Central memory CD4-positive, alpha-beta T cell (primary cell): Measurements from ENCODE around the gene FRMPD4.
"Not testable (repeated sequence)": the region's sequence is repeated elsewhere in the genome, so short reads cannot be mapped to it uniquely, and the experiment has no call there.

Experiments used
- DNase-seq: peaks from one replicate; pipeline ENCODE4 v3.0.0; 2022
- total RNA-seq, 3 experiments: gene quantifications; one replicate each; lab custom pipeline; 2026; lab: John Stamatoyannopoulos, UW

FRMPD4 gene
- total RNA-seq, result 0 to 0.04 (median 0) reads per million in 3 experiments

DNA sequence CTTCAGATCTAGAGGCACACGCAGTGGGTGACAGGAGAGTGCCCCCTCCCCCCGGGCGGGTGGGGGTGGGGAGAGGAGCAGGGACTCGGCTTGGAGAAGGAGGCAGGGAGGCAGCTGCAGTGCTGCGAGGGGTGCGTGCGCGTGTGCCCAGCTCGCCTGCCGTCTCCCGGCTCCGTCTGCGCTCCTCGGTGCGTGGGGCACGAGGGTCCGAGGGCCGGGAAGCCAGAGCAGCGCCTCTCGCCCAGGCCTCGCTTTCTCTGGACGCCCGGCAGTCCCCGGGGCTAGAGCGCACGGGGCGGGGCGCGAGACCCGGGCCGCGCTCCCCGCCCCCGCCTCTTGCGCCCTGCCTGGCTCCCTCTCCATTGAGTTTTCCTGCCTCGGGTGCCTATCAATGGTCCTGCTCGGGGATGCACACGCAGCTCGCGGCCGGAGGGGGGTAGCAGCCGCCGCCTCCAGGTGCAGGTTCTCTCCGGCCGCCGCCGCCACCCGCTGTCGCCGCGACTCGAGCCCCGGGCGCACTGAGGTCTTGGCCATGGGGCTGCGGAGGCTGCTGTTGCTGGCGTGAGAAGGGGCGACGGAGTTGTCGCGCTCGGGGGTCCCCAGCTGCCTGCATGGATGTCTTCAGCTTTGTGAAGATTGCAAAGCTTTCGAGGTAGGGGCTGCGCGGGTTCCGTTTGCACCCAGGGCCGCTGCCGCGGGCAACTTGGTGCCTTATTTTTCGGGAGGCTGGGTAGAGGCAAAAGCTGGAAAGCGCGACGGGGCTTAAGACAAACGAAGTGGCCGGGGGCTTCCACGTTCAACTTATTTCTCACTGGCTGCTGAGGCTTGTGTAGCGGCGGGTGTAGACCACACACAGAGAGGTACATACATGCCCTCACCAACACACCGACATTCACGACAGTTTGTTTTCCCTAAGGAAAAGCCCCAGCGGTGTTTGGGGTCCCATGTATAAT lies at the start of gene FRMPD4:
Gene FRMPD4 (plus strand): TSS at position 113 of the 953 bp plus-strand sequence. CDS start 499 bp downstream, at position 612.
- DNase-seq, result no peak

- no peak for DNase-seq
Observed at GRCh38 chrX:12089740-12090139, 48.5 kb upstream of the FRMPD4 start.

DNA sequence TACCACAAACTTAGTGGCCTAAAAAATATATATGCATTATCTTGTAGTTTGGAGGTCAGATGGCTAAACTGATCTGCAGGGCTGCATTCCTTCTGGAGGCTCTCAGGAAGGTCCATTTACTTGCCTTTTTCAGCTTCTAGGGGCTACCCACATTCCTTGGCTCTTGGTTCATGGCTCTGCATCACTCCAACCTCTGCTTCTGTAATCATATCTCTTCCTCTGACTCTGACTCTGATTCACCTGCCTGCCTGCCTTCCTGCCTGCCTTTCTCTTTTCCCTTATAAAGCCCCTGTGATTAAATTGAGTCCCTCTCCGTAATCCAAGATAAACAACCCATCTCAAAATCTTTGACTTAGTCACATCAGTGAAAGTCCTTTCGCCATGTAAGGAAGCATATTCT lies 25.0 kb upstream of the FRMPD4 start:
- no peak for DNase-seq

DNA sequence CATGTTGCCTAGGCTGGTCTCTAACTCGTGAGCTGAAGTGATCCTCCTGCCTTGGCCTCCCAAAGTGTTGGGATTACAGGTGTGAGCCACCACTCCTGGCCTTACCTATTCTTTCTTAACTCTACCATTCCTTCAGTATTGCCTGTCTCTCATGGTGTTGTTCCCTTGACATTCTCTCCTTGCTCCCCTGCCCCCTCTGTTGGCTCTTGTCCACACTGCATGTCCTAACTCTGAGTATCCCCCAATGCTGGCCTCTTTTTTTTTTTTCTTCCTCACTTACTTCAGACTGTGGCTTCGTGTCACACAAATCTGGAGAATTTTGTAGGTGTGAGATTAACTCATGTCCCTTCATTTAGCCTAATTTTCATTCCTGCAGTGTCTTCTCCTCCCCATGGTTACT lies 22.9 kb upstream of the FRMPD4 start:
- no peak for DNase-seq

DNA sequence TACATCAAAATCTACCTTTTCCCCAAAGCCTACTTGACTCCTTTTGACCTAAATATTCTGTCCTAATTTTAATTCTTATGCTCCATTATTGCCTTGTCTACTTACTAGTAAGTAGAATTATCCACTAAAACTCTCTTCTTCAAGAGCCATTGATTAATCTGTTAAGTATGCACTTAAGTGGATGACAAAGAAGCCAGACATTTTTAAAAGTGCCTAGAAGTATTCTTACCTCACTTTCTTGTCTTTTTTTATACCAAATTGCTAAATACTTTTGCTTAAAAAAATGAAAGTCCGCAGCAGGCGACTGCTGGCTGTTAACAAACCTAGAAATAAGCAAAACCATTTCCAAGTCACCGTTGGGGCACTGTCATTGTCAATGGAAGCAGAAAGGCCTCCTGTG lies 20.1 kb upstream of the FRMPD4 start:
- no peak for DNase-seq

DNA sequence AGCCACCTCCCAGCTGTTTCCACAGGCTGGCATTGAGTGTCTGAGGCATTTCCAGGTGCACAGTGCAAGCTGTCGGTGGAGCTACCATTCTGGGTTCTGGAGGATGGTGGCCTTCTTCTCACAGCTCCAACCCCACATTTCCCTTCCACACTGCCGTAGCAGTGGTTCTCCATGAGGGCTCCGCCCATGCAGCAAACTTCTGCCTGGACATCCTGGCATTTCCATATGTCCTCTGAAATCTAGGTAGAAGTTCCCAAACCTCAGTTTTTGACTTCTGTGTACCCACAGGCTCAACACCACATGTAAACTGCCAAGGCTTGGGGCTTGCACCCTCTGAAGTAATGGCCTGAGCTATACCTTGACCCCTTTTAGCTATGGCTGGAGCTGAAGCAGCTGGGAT lies 10.3 kb upstream of the FRMPD4 start:
- DNase-seq, result no peak

GRCh38 chrX:12137951-12138360 lies 317 bp upstream of the FRMPD4 start:
- DNase-seq, result no peak

GRCh38 chrX:12139934-12140611 lies 1.8 kb downstream of the FRMPD4 start:
- no peak for DNase-seq

- no peak for DNase-seq
Observed at GRCh38 chrX:12141511-12141910, 3.2 kb downstream of the FRMPD4 start.

- no peak for DNase-seq
Observed at GRCh38 chrX:12142661-12143060, 4.4 kb downstream of the FRMPD4 start.

DNA sequence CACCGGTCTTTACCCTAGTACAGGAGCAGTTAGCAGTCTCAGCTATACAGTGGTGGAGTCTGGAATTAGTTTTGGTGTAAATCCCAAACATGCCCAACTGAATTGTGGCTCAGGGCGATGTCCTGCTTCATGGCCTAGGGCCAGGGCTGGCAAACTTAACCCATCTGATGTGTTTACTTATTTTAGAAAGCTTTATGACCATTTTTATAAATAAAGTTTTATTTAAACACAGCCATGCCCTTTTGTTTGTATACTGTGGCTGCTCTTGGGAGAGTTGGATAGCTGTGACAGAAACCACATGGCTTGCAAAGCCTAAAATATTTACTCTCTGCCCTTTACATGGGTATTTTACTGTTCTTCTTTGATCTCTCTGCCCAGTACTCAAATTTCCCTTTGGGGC lies 7.1 kb downstream of the FRMPD4 start:
- DNase-seq, result no peak

DNA sequence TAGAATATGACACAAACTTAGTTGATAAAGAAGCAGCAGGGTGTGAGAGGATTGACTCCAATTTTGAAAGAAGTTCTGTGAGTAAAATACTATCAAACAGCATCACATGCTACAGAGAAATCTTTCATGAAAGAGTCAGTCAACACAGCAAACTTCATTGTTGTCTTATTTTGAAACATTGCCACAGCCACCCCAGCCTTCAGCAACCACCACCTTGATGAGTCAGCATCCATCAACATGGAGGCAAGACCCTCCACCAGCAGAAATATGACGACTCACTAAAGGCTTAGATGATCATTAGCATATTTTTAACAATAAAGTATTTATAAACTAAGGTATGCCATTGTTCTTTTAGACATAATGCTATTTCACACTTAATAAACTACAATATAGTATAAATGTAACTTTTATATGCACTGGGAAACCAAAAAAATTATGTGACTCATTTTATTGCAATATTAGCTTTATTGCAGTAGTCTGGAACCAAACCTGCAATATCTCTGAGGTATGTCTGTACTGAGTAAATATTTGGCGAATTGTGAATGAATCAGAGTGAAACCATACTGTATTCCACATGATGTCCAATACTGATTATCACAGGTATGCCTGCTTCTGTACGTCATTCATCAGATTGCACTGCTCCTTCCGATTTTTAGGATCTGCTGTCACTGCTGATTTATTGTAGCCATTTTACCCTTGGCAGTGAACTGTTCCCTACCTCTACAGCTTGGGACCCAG lies 11.6 kb downstream of the FRMPD4 start:
- no peak for DNase-seq

DNA sequence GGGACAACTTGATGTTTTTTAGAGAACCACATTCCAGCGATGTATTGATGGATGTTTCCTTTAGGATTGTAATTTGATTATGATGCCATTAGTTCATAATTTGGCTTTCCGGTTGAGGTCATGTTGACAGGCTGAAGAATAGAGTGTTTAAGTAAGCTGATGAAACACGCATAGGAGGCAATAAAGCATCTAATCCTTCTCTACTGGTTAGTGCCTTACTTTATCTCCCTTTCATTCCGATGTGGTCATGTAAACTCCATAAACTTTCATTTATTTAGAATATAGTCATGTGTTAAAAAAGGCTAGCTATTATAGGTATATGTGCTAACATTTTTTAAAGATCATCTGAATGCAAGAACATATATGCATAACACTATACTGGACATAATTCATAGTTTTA lies 15.0 kb downstream of the FRMPD4 start:
- no peak for DNase-seq

DNA sequence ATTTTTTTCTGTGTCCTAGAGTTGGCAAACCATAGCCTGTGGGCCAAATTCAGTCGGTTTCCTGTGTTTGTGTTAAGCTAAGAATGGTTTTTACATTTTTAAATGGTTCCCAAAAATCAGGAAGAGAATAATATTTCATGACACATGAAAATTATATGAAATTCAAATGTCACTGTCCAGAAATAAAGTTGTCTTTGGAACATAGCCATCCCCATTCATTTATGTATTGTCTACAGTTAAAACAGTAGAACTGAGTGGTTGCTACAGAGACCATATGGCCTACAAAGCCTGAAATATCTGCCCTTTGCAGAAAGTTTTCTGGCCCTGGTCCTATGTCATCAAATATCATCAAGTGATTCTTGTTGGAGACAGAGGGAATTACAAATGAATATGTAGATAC lies 15.5 kb downstream of the FRMPD4 start:
- no peak for DNase-seq

DNA sequence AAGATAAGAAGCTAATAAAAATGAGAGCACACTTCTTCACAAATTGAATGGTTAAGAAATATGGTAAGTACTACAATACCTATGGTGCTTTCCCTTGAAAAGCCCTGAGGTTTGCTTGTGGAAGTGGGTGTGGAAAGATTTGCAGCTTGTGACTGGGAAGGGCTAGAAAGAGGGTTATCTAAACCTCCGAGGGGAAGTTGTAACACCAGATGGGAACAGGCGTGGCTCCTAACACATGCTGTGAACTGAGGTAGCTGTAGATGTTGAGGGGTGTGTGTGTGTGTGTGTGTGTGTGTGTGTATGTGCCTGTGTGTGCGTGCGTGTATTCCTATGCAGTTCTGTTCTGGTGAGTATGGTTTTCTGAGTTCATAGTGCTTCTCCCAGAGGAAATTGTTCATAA lies 21.5 kb downstream of the FRMPD4 start:
- no peak for DNase-seq

DNA sequence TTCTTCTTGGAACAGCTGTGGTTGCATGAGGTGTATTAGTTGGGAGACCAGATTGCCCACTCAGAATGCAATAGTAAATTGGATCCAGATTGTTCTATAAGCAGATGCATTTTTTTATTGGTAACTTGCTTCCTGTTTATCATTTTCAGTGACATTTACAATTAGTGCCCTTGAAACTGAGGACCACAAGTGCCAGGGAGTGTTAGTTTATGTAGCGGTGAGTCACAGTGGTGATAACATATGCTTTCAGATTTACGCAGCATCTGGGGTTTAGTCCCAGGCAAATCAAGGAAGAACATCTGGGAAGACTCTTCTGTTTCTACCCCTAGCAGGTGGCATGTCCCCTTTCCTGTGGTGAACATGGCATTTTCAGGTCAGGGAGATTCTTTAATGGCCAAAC lies 24.1 kb downstream of the FRMPD4 start:
- no peak for DNase-seq

DNA sequence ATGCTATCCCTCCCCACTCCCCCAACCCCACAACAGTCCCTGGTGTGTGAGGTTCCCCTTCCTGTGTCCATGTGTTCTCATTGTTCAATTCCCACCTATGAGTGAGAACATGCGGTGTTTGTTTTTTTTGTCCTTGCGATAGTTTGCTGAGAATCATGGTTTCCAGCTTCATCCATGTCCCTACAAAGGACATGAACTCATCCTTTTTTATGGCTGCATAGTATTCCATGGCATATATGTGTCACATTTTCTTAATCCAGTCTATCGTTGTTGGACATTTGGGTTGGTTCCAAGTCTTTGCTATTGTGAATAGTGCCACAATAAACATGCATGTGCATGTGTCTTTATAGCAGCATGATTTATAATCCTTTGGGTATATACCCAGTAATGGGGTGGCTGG lies 25.9 kb downstream of the FRMPD4 start:
- DNase-seq, result not testable (repeated sequence)

DNA sequence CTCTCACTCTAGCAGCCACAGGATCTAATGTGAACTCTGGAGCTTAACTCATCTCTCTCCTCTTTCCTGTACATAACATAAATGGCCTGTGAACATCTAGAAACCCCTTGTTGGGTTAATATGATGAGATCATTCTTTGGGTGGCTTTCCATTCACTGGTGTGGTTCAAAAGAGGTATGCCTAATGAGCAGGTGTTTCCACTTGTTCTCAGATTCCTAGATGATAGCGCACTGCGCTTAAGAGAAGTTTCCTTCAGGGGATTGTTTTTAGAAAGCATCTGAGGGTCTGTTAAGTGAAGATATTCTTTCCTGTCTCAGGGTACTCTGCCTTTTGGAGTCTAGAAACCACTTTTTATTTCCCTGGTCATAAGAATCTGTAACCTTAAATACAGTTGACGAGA lies 32.5 kb downstream of the FRMPD4 start:
- no peak for DNase-seq

DNA sequence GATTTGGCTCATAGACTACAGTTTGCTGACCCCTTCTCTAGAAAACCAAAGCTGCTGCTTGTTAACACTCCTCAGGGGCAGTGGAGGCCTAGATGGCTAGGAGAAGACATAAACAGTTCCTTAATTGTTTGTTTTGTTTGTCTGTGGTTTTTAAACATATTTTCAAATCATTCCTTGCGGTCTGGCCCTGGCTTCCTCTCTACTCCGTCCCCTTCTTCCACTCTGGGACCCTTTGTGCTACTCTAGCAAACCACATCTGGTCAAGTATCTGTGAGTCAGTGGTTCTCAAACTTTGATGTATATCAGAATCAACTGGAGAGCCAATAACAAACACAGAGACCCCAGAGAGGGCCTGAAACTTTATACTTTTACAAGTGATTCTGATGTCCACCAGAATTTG lies 36.1 kb downstream of the FRMPD4 start:
- DNase-seq, result no peak

DNA sequence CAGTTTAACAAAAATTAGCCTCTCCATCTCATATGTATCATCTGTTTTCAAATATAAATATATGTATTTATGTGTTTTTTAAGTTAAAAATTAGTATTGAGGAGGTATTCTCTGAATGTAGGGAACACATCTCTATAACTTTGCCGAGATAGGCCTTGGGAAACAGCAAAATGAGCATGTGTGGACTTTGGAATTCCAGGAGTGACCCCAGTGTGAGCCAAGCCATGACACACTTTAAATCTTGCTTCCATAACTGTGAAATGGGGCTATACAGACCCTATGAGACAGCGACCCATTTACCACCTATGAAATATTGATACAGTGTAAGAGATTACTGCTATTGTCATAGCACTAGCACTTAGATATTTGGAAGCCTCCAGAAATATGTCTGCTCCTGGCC lies 58.8 kb downstream of the FRMPD4 start:
- no peak for DNase-seq

DNA sequence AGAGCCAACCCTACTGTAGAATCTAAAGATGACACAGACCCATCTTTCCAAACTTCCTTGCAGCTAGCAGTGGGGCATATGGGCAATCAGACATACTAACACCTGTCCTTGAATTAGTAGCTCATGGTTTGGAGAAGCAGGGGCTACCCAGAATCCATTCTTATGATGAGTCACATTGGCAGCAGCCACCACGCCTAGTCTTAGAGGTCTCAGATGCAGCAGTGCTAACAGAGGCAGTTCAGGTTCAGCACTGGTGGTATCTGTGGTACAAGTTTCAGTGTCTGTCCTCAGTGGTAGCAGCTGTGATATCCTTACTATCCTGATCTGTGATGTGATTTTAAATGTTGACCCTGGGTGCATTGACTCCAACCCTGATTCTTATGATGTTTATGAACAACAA lies 68.1 kb downstream of the FRMPD4 start:
- DNase-seq, result no peak

GRCh38 chrX:12210196-12210815 lies 72.0 kb downstream of the FRMPD4 start:
- no peak for DNase-seq

DNA sequence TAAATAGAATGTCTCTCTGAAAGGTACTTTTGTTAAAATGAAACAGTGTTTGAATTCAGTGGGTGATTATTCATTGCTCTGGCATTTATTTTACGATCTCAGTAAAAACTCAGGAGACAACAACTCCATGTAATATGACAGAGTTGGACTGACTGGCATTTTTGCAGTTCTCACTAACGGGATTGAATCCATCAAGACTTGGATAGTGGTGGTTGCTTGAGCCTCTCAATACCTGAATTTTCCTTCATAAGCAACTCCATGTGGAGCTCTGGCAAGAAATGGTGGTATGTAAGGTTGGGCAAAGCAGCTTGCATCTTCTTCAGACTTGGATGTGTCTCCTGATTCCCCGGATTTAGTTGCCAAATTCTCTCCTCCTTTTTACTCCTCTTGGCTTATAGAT lies 72.7 kb downstream of the FRMPD4 start:
- DNase-seq, result no peak
